PC-3 (cell line): Measurements from ENCODE around the gene PRDM11.

Experiments
- EZH2 ChIP-seq: fragments of 300-600 bp; sonication (generic); IDR thresholded peaks from one replicate; pipeline ENCODE4 v1.6.1; 2017; ENCODE audit warnings: antibody characterized with exemption, mild to moderate bottlenecking, low read length; ENCODE audit not compliant: unreplicated experiment
- TF ChIP-seq, protein P1 (sequence below): fragments of 300-600 bp; sonication (generic); conservative IDR thresholded peaks from 2 replicates; pipeline ENCODE4 v1.5.1; 2017; ENCODE audit warnings: antibody characterized with exemption, low read depth, mild to moderate bottlenecking, low read length

DNA sequence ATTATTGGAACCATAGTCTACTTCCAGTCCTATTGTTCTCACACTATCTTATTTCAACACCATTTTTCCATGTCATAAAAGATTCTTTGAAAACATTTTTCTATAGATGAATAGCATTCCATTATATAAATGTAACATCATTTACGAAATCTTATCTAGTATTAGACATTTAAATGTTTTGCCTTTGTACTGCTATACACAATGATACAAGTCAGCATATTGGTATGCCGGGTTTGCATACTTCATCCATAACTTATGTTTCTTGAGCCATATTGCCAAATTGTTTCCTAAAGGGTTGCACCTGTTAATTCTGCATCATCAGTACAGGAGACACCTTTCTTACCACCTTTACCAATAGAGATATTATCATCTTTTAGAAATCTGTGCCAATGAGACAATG is 71.6 kb downstream of the PRDM11 start:
- TF ChIP-seq, protein P1, sequence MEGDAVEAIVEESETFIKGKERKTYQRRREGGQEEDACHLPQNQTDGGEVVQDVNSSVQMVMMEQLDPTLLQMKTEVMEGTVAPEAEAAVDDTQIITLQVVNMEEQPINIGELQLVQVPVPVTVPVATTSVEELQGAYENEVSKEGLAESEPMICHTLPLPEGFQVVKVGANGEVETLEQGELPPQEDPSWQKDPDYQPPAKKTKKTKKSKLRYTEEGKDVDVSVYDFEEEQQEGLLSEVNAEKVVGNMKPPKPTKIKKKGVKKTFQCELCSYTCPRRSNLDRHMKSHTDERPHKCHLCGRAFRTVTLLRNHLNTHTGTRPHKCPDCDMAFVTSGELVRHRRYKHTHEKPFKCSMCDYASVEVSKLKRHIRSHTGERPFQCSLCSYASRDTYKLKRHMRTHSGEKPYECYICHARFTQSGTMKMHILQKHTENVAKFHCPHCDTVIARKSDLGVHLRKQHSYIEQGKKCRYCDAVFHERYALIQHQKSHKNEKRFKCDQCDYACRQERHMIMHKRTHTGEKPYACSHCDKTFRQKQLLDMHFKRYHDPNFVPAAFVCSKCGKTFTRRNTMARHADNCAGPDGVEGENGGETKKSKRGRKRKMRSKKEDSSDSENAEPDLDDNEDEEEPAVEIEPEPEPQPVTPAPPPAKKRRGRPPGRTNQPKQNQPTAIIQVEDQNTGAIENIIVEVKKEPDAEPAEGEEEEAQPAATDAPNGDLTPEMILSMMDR: no peak
- no peak for TF ChIP-seq EZH2
